Endothelial cell of umbilical vein (primary cell): Measurements from ENCODE around the gene SH3TC1. TPM values are rescaled to one million over a fixed set of nuclear protein-coding genes. Genes with fewer than 3 reads are reported as not detected.

Experiments used
- BruUV-seq: library from RNA; stranded (reverse); fragments of 400-500 nt; replicated peaks from 2 replicates; lab custom pipeline; 2021; lab: Mats Ljungman, UMichigan
- CTCF ChIA-PET: fragments of 300-600, 350-600 bp; sonication (Branson Sonifier 250); formaldehyde crosslinking; loops from one replicate; lab custom pipeline; 2021; ENCODE audit warnings: antibody characterized with exemption, inconsistent platforms; lab: Charles Lee
- POLR2A ChIA-PET: fragments of 300-600, 350-600 bp; sonication (Branson Sonifier 250); formaldehyde crosslinking; loops from one replicate; lab custom pipeline; 2021; ENCODE audit warnings: antibody characterized with exemption, inconsistent platforms; lab: Charles Lee
- DNase-seq: peaks from one replicate; pipeline ENCODE4 v3.0.0-alpha.2; 2011; ENCODE audit warnings: low read depth, low spot score
- FAIRE-seq: peaks from 2 replicates; lab custom pipeline; 2011; peaks lifted over from hg19 to GRCh38; lab: Jason Lieb, UNC
- H2AFZ ChIP-seq: 2 replicates; pipeline ENCODE4 v1.6.0; 2012; ENCODE audit warnings: low read depth, low read length, control low read depth, inconsistent platforms
- H3K27ac ChIP-seq: 2 replicates; pipeline ENCODE4 v1.5.1; 2011; ENCODE audit warnings: low read depth, mild to moderate bottlenecking, control low read depth, low read length, moderate library complexity; ENCODE audit not compliant: insufficient read depth
- H3K27me3 ChIP-seq, 2 experiments: 2 replicates each; pipeline versions ENCODE4 v1.6.0 to v1.6.1; 2011; ENCODE audit warnings: low read length in 2 of 2, mixed read lengths in 1 of 2; ENCODE audit not compliant: control insufficient read depth in 2 of 2, insufficient read depth in 2 of 2
- H3K36me3 ChIP-seq, 2 experiments: 2 replicates in 1 of 2; 3 replicates in 1 of 2; pipeline ENCODE4 v1.5.1; 2011; ENCODE audit warnings: low read length in 2 of 2, mild to moderate bottlenecking in 1 of 2, moderate library complexity in 1 of 2; ENCODE audit not compliant: control insufficient read depth in 2 of 2, insufficient read depth in 2 of 2; ENCODE audit errors: extremely low read depth in 1 of 2
- H3K4me1 ChIP-seq: 3 replicates; pipeline ENCODE4 v1.5.1; 2011; ENCODE audit warnings: mild to moderate bottlenecking, low read length; ENCODE audit not compliant: control insufficient read depth, insufficient read depth; ENCODE audit errors: extremely low read depth
- H3K4me2 ChIP-seq: 2 replicates; pipeline ENCODE4 v1.6.1; 2011; ENCODE audit warnings: low read length, control low read depth, mixed read lengths; ENCODE audit not compliant: insufficient read depth
- H3K4me3 ChIP-seq, 3 experiments: fragments of 200-600 bp in 1 of 3; sonication (generic), shearing (Covaris generic) in 1 of 3; replicated peaks in 1 of 3; 2 replicates each; pipeline ENCODE4 v1.5.1; 2011 to 2016; ENCODE audit warnings: control low read depth in 3 of 3, low read length in 3 of 3, mild to moderate bottlenecking in 2 of 3, inconsistent platforms in 1 of 3, low read depth in 1 of 3, moderate library complexity in 1 of 3; ENCODE audit not compliant: insufficient read depth in 1 of 3
- H3K79me2 ChIP-seq: 2 replicates; pipeline ENCODE4 v1.6.0; 2012; ENCODE audit warnings: low read length, inconsistent platforms; ENCODE audit not compliant: control insufficient read depth, insufficient read depth
- H3K9ac ChIP-seq: replicated peaks from 2 replicates; pipeline ENCODE3; 2011; ENCODE audit warnings: low read length, control low read depth; ENCODE audit not compliant: insufficient read depth; ENCODE audit errors: extremely low read depth
- H3K9me1 ChIP-seq: replicated peaks from 3 replicates; pipeline ENCODE4 v1.6.0; 2011; ENCODE audit warnings: mild to moderate bottlenecking, low read length; ENCODE audit not compliant: control insufficient read depth, insufficient read depth; ENCODE audit errors: extremely low read depth
- H3K9me3 ChIP-seq: replicated peaks from 2 replicates; pipeline ENCODE4 v1.5.1; 2012; ENCODE audit warnings: low read length, inconsistent platforms; ENCODE audit not compliant: control insufficient read depth, insufficient read depth
- H4K20me1 ChIP-seq: replicated peaks from 2 replicates; pipeline ENCODE3; 2011; ENCODE audit warnings: mild to moderate bottlenecking, low read length; ENCODE audit not compliant: control insufficient read depth, insufficient read depth; ENCODE audit errors: extremely low read depth
- EZH2 ChIP-seq: IDR thresholded peaks from 2 replicates; pipeline ENCODE4 v1.6.1; 2012; ENCODE audit warnings: borderline replicate concordance, low read depth, mild to moderate bottlenecking, moderate library complexity, low read length, inconsistent platforms; ENCODE audit not compliant: severe bottlenecking
- GATA2 ChIP-seq: IDR thresholded peaks from 2 replicates; pipeline ENCODE4 v1.7.0; 2011; ENCODE audit warnings: low read depth, mild to moderate bottlenecking, moderate library complexity, mixed read lengths, low read length; ENCODE audit not compliant: insufficient read length, insufficient read depth
- JUN ChIP-seq: IDR thresholded peaks from 2 replicates; pipeline ENCODE4 v1.6.1; 2011; ENCODE audit warnings: borderline replicate concordance, low read depth; ENCODE audit not compliant: insufficient read length, insufficient read depth
- MYC ChIP-seq: IDR thresholded peaks from one replicate; pipeline ENCODE4 v1.6.1; 2011; ENCODE audit warnings: mild to moderate bottlenecking, low read depth, low read length
- POLR2AphosphoS5 ChIP-seq: IDR thresholded peaks from 2 replicates; pipeline ENCODE4 v1.6.1; 2012; ENCODE audit warnings: low read depth, mild to moderate bottlenecking, control low read depth, low read length, moderate library complexity; ENCODE audit not compliant: insufficient read depth
- dilution Hi-C: fragments of 300-500 bp; cut with MboI; formaldehyde crosslinking; loops from one replicate; pipeline ENCODE4 v1.15.0; 2019; ENCODE audit warnings: low sequenced_read_pairs; ENCODE audit not compliant: extremely low pct_ligation_motif_present
- intact Hi-C: fragments of 100-400 bp; cut with micrococcal nuclease; formaldehyde crosslinking; loops from one replicate; pipeline ENCODE4 v1.10.0; 2022
- polyA plus RNA-seq, 4 experiments: library from polyadenylated mRNA; depleted of rRNA in 3 of 4; stranded (reverse) in 3 of 4; unstranded in 1 of 4; fragments of >200 nt; gene quantifications; 2 replicates each; pipeline versions ENCODE4 v1.2.1 to v1.2.3, GENCODE V29; 2011 to 2012; ENCODE audit warnings: missing spikeins in 1 of 4
- total RNA-seq: library from RNA; stranded (reverse); gene quantifications from 2 replicates; pipeline ENCODE4 v1.2.3, GENCODE V29; 2021

SH3TC1 gene
- total and polyA plus RNA-seq, 2 donors (not counting 3 experiments of a cell fraction or from before 2014, with no cell fraction given): 96.5 to 192 TPM

DNA sequence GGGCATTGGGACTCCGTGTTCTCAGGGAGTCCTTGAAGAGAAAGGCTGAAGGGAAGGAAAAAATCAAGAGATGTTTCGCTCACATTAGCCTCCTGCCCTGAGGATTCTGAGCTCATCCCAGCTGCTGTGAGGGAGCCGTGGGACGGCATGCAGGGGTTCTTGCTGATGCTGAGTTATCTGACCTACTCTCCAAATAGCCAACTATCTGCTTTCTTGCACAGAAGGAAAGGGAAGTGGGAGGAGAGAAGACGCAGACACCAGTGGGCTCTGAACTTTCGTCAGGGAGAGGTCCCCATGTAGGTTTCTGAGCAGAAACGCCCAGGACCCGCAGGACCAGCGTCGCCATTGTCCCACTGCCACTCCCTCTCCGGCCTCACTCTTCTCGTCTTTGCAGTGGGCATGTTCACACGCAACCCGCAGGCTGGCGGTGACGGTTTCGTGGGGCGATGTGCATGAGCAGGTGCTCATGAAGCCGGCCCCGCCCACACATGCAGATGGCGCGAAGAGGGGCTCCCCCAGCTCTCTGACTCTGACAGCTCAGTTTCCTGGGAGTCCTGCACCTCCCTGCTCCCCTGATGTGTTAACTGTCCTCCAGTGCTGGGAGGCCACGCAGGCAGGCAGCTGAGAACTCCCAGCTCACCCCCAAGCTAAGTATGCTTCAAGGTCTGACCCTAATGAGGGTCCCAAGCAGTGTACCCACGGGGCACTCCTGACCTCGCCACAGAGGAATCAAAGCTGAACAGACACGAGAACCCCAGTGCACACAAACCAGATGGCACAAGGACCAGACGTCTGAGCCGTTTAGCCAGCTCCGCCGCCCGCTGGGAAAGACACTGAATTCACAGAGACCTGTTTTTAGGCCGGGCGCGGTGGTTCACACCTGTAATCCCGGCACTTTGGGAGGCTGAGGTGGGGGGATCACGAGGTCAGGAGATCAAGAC lies 26.8 kb upstream of the SH3TC1 start:
- dilution Hi-C loops (no loop called here), intact Hi-C loops (no loop called here)
- H3K9me1 ChIP-seq: no peaks in the 10 kb centered on the region
- no peak overlapping the region for H3K4me2 ChIP-seq
- TF ChIP-seq MYC (no peak), GATA2 (no peak), EZH2 (no peak), POLR2AphosphoS5 (no peak), JUN (no peak)
- H3K27me3 ChIP-seq: no peaks in the 10 kb centered on the region
- DNase-seq (no peak), FAIRE-seq (no peak)
- H3K4me1 ChIP-seq: no peaks in the 10 kb centered on the region
- H3K9me3 ChIP-seq: no peaks in the 10 kb centered on the region
- no peak overlapping the region for H2AFZ ChIP-seq
- BruUV-seq: no TSS peak
- H3K36me3 ChIP-seq: no peaks in the 10 kb centered on the region
- no peak overlapping the region for H3K9ac ChIP-seq
- no peak overlapping the region for H3K27ac ChIP-seq
- ChIA-PET POLR2A (interaction anchor here (0.6 kb wide), 1 partner anchor 10 kb away, joined by 4 read pairs; no protein-coding TSS in a partner anchor), CTCF (no interaction called here)
- no peak overlapping the region for H3K4me3 ChIP-seq
- H3K79me2 ChIP-seq: no peaks in the 10 kb centered on the region
- H4K20me1 ChIP-seq: no peaks in the 10 kb centered on the region
